Sigmoid colon (tissue), 7 donors: ENCODE data around the gene PLCH2. TPM values are rescaled to one million over a fixed set of nuclear protein-coding genes. Genes with fewer than 3 reads are reported as not detected.

Experiments used
- DNase-seq: peaks from one replicate; pipeline ENCODE4 v3.0.0-alpha.2; 2019
- H3K27ac ChIP-seq, 4 donors: fragments of 200-600 bp; sonication (generic); one replicate each; pipeline ENCODE4 v1.5.1; 2016 to 2019; ENCODE audit warnings: mild to moderate bottlenecking in 1 of 4
- H3K27me3 ChIP-seq, 3 donors: fragments of 200-600 bp; sonication (generic); one replicate each; pipeline ENCODE4 v1.5.1; 2019; ENCODE audit warnings: mild to moderate bottlenecking in 1 of 3
- H3K36me3 ChIP-seq, 4 donors: fragments of 200-600 bp; sonication (generic); one replicate each; pipeline ENCODE4 v1.5.1; 2016 to 2019
- H3K4me1 ChIP-seq, 4 donors: fragments of 200-600 bp; sonication (generic); one replicate each; pipeline ENCODE4 v1.5.1; 2017 to 2019
- H3K4me3 ChIP-seq, 4 donors: fragments of 200-600 bp; sonication (generic); one replicate each; pipeline ENCODE4 v1.5.1; 2017 to 2019; ENCODE audit warnings: mild to moderate bottlenecking in 2 of 4, moderate library complexity in 1 of 4
- H3K9me3 ChIP-seq, 4 donors: fragments of 200-600 bp in 3 of 4; sonication (generic) in 3 of 4; one replicate each; pipeline versions ENCODE4 v1.5.1 to v1.6.1; 2013 to 2019
- CTCF ChIP-seq, 4 experiments: fragments of 450-650 bp in 3 of 4; fragments of 200-600 bp in 1 of 4; IDR thresholded peaks; one replicate each; pipeline ENCODE4 v1.5.1; 2016 to 2019; ENCODE audit warnings: antibody characterized with exemption in 4 of 4, mild to moderate bottlenecking in 3 of 4, moderate library complexity in 2 of 4
- EP300 ChIP-seq, 4 donors: sonication (generic); formaldehyde crosslinking; IDR thresholded peaks; one replicate each; pipeline ENCODE4 v1.6.1; 2017; ENCODE audit warnings: antibody characterized with exemption in 4 of 4
- POLR2A ChIP-seq, 2 donors: fragments of 450-650 bp; IDR thresholded peaks; one replicate each; pipeline ENCODE4 v1.6.1; 2016; ENCODE audit warnings: antibody characterized with exemption in 2 of 2, mild to moderate bottlenecking in 2 of 2, moderate library complexity in 2 of 2
- POLR2AphosphoS5 ChIP-seq, 4 donors: sonication (generic); formaldehyde crosslinking; IDR thresholded peaks; one replicate each; pipeline ENCODE4 v1.6.1; 2017; ENCODE audit warnings: antibody characterized with exemption in 4 of 4
- WGBS, 2 donors: extraction: QIAGEN DNeasy Blood & Tissue Kit; methylation state at CpG; one replicate each; pipeline ENCODE4 v1.1.7; 2013; 5-methylcytosine and 5-hydroxymethylcytosine counted together
- intact Hi-C: fragments of 100-400 bp; cut with DNase I; formaldehyde crosslinking; loops from one replicate; pipeline ENCODE4 v1.15.1; 2023
- polyA plus RNA-seq, 3 donors: library from polyadenylated mRNA; stranded (reverse); fragments of 200-250 nt; gene quantifications; one replicate each; pipeline ENCODE4 v1.2.3, GENCODE V29; 2013
- total RNA-seq, 4 donors: library from RNA; depleted of rRNA; stranded (reverse); fragments of >200 nt; gene quantifications; one replicate each; pipeline ENCODE4 v1.1.0, GENCODE V29; 2016
- donor health status: healthy with polysubstance abuse.
- donor health status: Bipolar disorder and iron deficiency.
- donor health status: healthy.

Gene PLCH2
- total and polyA plus RNA-seq, 7 donors = 0.54 to 3.8 (median 1.1) TPM; not detected in 2

DNA sequence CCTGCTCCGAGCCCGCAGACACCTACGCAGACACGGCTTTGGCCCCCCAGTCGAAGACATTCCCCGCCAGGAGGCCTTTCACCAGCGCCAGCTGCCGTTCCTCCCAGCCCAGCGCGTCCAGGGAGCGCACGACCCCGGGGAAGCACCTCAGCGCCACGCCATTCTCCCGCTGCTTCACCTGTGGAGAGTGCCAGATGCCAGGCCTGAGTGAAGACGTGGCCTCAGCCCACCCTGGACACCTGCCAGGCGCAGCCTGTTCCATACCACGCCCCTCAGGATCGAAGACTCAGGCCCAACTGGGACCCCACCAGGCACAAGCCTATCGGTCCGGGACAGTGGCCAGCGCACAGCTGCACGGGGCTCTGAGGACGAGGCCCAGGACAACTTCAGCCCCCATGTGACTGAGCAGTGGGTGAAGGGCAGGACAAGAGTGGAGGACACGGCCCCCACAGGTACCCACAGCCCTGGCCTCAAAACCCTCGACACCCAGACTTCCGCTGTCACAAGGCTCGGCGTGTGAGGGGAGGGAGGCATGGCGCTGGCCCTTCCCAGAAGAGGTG lies 36.9 kb downstream of the PLCH2 start:
- H3K27me3 ChIP-seq = no peaks in the 10 kb centered on the region
- TF ChIP-seq POLR2AphosphoS5 (IDR thresholded peaks at IDR 0.05) (no peak), POLR2A (IDR thresholded peaks at IDR 0.05) (no peak), EP300 (IDR thresholded peaks at IDR 0.05) (no peak), CTCF (IDR thresholded peaks at IDR 0.05) (no peak)
- peaks cover 79 to 100% (median 89%) of the 10 kb centered on the region in 4 donors for H3K36me3 ChIP-seq
- intact Hi-C loops = no loop called here
- H3K9me3 ChIP-seq = no peaks in the 10 kb centered on the region
- no peak for DNase-seq
- no peak overlapping the region for H3K27ac ChIP-seq
- no peaks in the 10 kb centered on the region for H3K4me1 ChIP-seq
- no peak overlapping the region for H3K4me3 ChIP-seq
- WGBS, 2 donors = 93% methylated on average over 31 of the region's 31 CpGs

- DNase-seq = no peak
- Histone ChIP-seq H3K4me3 (no peak overlapping the region), H3K4me1 (no peaks in the 10 kb centered on the region), H3K36me3 (peaks cover 87 to 100% (median 94%) of the 10 kb centered on the region in 4 donors), H3K27me3 (no peaks in the 10 kb centered on the region), H3K27ac (no peak overlapping the region), H3K9me3 (no peaks in the 10 kb centered on the region)
- intact Hi-C loops = no loop called here
- whole genome bisulfite sequencing, 2 donors = 95% methylated on average over 43 of the region's 43 CpGs
- TF ChIP-seq EP300 (IDR thresholded peaks at IDR 0.05) = no peak
- no peak for TF ChIP-seq POLR2AphosphoS5 (IDR thresholded peaks at IDR 0.05)
- TF ChIP-seq POLR2A (IDR thresholded peaks at IDR 0.05) = no peak
- TF ChIP-seq CTCF (IDR thresholded peaks at IDR 0.05) = no peak
Observed at GRCh38 chr1:2513939-2514652, 38.0 kb downstream of the PLCH2 start.

- Histone ChIP-seq H3K36me3 (peaks cover 86 to 100% (median 95%) of the 10 kb centered on the region in 4 donors), H3K27ac (no peak overlapping the region), H3K9me3 (no peaks in the 10 kb centered on the region), H3K27me3 (no peaks in the 10 kb centered on the region), H3K4me1 (no peaks in the 10 kb centered on the region), H3K4me3 (no peak overlapping the region)
- no peak for DNase-seq
- no peak for TF ChIP-seq EP300 (IDR thresholded peaks at IDR 0.05)
- TF ChIP-seq POLR2A (IDR thresholded peaks at IDR 0.05) = no peak
- no peak for TF ChIP-seq CTCF (IDR thresholded peaks at IDR 0.05)
- no peak for TF ChIP-seq POLR2AphosphoS5 (IDR thresholded peaks at IDR 0.05)
- intact Hi-C loops = no loop called here
- WGBS, 2 donors = 93 to 95% methylated on average over 45 of the region's 45 CpGs
Observed at GRCh38 chr1:2514863-2515762, 39.0 kb downstream of the PLCH2 start.

DNA sequence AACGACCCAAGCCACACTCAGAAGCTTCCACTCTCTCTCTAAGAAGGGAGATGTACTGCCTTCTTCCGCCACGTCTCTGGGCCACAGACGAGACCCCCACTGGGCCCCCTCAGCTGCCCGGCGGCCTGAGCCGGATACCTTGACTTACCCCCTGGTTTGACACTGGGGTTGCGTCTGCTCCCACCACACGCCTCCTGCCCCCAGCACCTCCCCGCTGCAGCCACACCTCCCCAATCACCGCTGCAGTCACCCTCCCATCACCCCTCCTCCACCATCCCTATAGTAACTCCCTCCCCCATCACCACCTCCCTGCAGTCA lies 39.6 kb downstream of the PLCH2 start:
- no peaks in the 10 kb centered on the region for H3K9me3 ChIP-seq
- H3K36me3 ChIP-seq = peaks cover 84 to 100% (median 95%) of the 10 kb centered on the region in 4 donors
- DNase-seq = no peak
- no peak overlapping the region for H3K27ac ChIP-seq
- no peaks in the 10 kb centered on the region for H3K27me3 ChIP-seq
- intact Hi-C loops = no loop called here
- TF ChIP-seq CTCF (IDR thresholded peaks at IDR 0.05) = no peak
- no peak for TF ChIP-seq POLR2AphosphoS5 (IDR thresholded peaks at IDR 0.05)
- TF ChIP-seq EP300 (IDR thresholded peaks at IDR 0.05) = no peak
- TF ChIP-seq POLR2A (IDR thresholded peaks at IDR 0.05) = no peak
- H3K4me3 ChIP-seq = no peak overlapping the region
- 92 to 96% methylated on average over 11 of the region's 11 CpGs for WGBS, 2 donors
- H3K4me1 ChIP-seq = no peaks in the 10 kb centered on the region
